GM18909 (cell line): ENCODE results near the gene FHAD1.
A peak's percentile ranks its signal among the peaks of the same experiment; 100 is the strongest.

ENCODE experiments used
- ATAC-seq: cut with Tn5 transposase; IDR thresholded peaks from one replicate; pipeline ENCODE4 v1.9.1; 2021; ENCODE audit warnings: mild to moderate bottlenecking; ENCODE audit not compliant: unreplicated experiment, poor library complexity

FHAD1 gene

GRCh38 chr1:15410223-15410883, 163.3 kb downstream of the FHAD1 start:
- ATAC-seq: no peak

- ATAC-seq: no peak
Measured at GRCh38 chr1:15410884-15411245, 163.8 kb downstream of the FHAD1 start.

GRCh38 chr1:15411593-15412137, 164.6 kb downstream of the FHAD1 start:
- peak; percentile 59 for ATAC-seq

- no peak for ATAC-seq
Measured at GRCh38 chr1:15412175-15412800, 165.3 kb downstream of the FHAD1 start.

- ATAC-seq: no peak
Measured at GRCh38 chr1:15412843-15413242, 165.8 kb downstream of the FHAD1 start.

GRCh38 chr1:15413563-15414444, 166.8 kb downstream of the FHAD1 start:
- no peak for ATAC-seq

GRCh38 chr1:15414445-15414983, 167.5 kb downstream of the FHAD1 start:
- no peak for ATAC-seq

- peak; percentile 51 for ATAC-seq
Measured at GRCh38 chr1:15417059-15417934, 170.3 kb downstream of the FHAD1 start.

GRCh38 chr1:15418806-15419515, 171.9 kb downstream of the FHAD1 start:
- no peak for ATAC-seq

- no peak for ATAC-seq
Measured at GRCh38 chr1:15420853-15421465, 173.9 kb downstream of the FHAD1 start.

GRCh38 chr1:15422871-15423270, 175.8 kb downstream of the FHAD1 start:
- no peak for ATAC-seq

GRCh38 chr1:15423355-15424077, 176.5 kb downstream of the FHAD1 start:
- ATAC-seq: no peak

- no peak for ATAC-seq
Measured at GRCh38 chr1:15424146-15424667, 177.2 kb downstream of the FHAD1 start.

GRCh38 chr1:15424981-15425380, 178.0 kb downstream of the FHAD1 start:
- ATAC-seq: no peak

- no peak for ATAC-seq
Measured at GRCh38 chr1:15425521-15425920, 178.5 kb downstream of the FHAD1 start.

GRCh38 chr1:15425958-15426357, 178.9 kb downstream of the FHAD1 start:
- ATAC-seq: no peak

GRCh38 chr1:15426492-15427279, 179.7 kb downstream of the FHAD1 start:
- no peak for ATAC-seq
